HepG2 (cell line): ENCODE data around the gene NCOA5. TPM values are rescaled to one million over a fixed set of nuclear protein-coding genes. Genes with fewer than 3 reads are reported as not detected.

Experiments used
- AFF4 ChIP-seq: sonication (generic); formaldehyde crosslinking; IDR thresholded peaks from 2 replicates; pipeline ENCODE4 v1.4.0; 2020; ENCODE audit warnings: missing genetic modification reagents
- DDIT3 ChIP-seq: sonication (generic); formaldehyde crosslinking; IDR thresholded peaks from 2 replicates; pipeline ENCODE4 v1.4.0; 2020; ENCODE audit warnings: mild to moderate bottlenecking, missing genetic modification reagents
- DNMT1 ChIP-seq: sonication (generic); formaldehyde crosslinking; IDR thresholded peaks from 2 replicates; pipeline ENCODE4 v1.5.1; 2020; ENCODE audit warnings: mild to moderate bottlenecking, missing genetic modification reagents
- MTF2 ChIP-seq: sonication (generic); formaldehyde crosslinking; IDR thresholded peaks from 2 replicates; pipeline ENCODE4 v1.5.0; 2020; ENCODE audit warnings: missing genetic modification reagents, borderline replicate concordance
- PCBP1 ChIP-seq: fragments of 200-400 bp; formaldehyde crosslinking; IDR thresholded peaks from 2 replicates; pipeline ENCODE4 v1.6.1; 2017; ENCODE audit warnings: mild to moderate bottlenecking, low read depth, low read length, borderline replicate concordance
- PRPF4 ChIP-seq: fragments of 200-400 bp; formaldehyde crosslinking; IDR thresholded peaks from 2 replicates; pipeline ENCODE4 v1.6.1; 2016; ENCODE audit warnings: low read length, low read depth; ENCODE audit not compliant: poor library complexity, severe bottlenecking
- SRY ChIP-seq: sonication (generic); formaldehyde crosslinking; IDR thresholded peaks from 2 replicates; pipeline ENCODE4 v1.8.0; 2022; ENCODE audit warnings: mild to moderate bottlenecking, missing genetic modification reagents
- TFAP4 ChIP-seq: sonication (generic); IDR thresholded peaks from 2 replicates; pipeline ENCODE4 v1.6.1; 2016; ENCODE audit warnings: low read depth, borderline replicate concordance
- U2AF2 ChIP-seq: fragments of 200-400 bp; formaldehyde crosslinking; IDR thresholded peaks from 2 replicates; pipeline ENCODE4 v1.6.1; 2017; ENCODE audit warnings: low read depth, mild to moderate bottlenecking, low read length
- USF2 ChIP-seq, 2 experiments: sonication (generic) in 1 of 2; formaldehyde crosslinking in 1 of 2; IDR thresholded peaks; 2 replicates each; pipeline versions ENCODE4 v1.5.1 to v1.6.1; 2011 to 2020; ENCODE audit warnings: borderline replicate concordance in 1 of 2, low read depth in 1 of 2, low read length in 1 of 2, mild to moderate bottlenecking in 1 of 2, missing genetic modification reagents in 1 of 2, moderate library complexity in 1 of 2
- ZBTB43 ChIP-seq: sonication (generic); formaldehyde crosslinking; conservative IDR thresholded peaks from 2 replicates; pipeline ENCODE4 v1.4.0; 2020; ENCODE audit warnings: missing genetic modification reagents
- ZFP62 ChIP-seq: sonication (generic); formaldehyde crosslinking; IDR thresholded peaks from 2 replicates; pipeline ENCODE4 v1.4.0; 2020; ENCODE audit warnings: missing genetic modification reagents
- ZNF253 ChIP-seq: sonication (generic); formaldehyde crosslinking; IDR thresholded peaks from 2 replicates; pipeline ENCODE4 v1.8.0; 2022; ENCODE audit warnings: mild to moderate bottlenecking, missing genetic modification reagents, borderline replicate concordance
- ZNF263 ChIP-seq: sonication (generic); formaldehyde crosslinking; IDR thresholded peaks from 2 replicates; pipeline ENCODE4 v1.4.0; 2020; ENCODE audit warnings: missing genetic modification reagents
- ZNF282 ChIP-seq: fragments of 450-650 bp; IDR thresholded peaks from 2 replicates; pipeline ENCODE4 v1.6.1; 2018; ENCODE audit not compliant: partially characterized antibody
- ZNF296 ChIP-seq: sonication (generic); formaldehyde crosslinking; conservative IDR thresholded peaks from 2 replicates; pipeline ENCODE4 v1.5.0; 2020; ENCODE audit warnings: mild to moderate bottlenecking, missing genetic modification reagents
- ZNF564 ChIP-seq: sonication (generic); formaldehyde crosslinking; IDR thresholded peaks from 2 replicates; pipeline ENCODE4 v1.8.1; 2023; ENCODE audit warnings: mild to moderate bottlenecking, missing genetic modification reagents
- ZNF614 ChIP-seq: IDR thresholded peaks from 2 replicates; pipeline ENCODE4 v1.6.1; 2018; ENCODE audit warnings: missing biosample characterization, missing genetic modification reagents, inconsistent platforms, borderline replicate concordance
- polyA plus RNA-seq, 8 experiments: library from polyadenylated mRNA; depleted of rRNA in 3 of 8; stranded (reverse) in 7 of 8; unstranded in 1 of 8; fragments of >200 nt; fragmentation: Illumina TruSeq in 4 of 8; extraction: Trizol in 4 of 8; gene quantifications; 2 replicates each; pipeline versions ENCODE4 v1.2.1 to v1.2.3, GENCODE V29; 2011 to 2016; ENCODE audit warnings: low read depth in 4 of 8, missing spikeins in 1 of 8, mixed read lengths in 1 of 8; ENCODE audit not compliant: insufficient read depth in 1 of 8
- total RNA-seq, 5 experiments: library from RNA; depleted of rRNA; stranded (reverse); fragments of >200 nt; fragmentation: Illumina TruSeq; extraction: Trizol; gene quantifications; 2 replicates each; pipeline ENCODE4 v1.2.3, GENCODE V29; 2016; ENCODE audit warnings: low read depth in 1 of 5

Gene NCOA5
- total and polyA plus RNA-seq, 2 of the 13 experiments (the other 11 are each of a cell fraction or from before 2014, with no cell fraction given) = 16.5 to 28.4 TPM

GRCh38 chr20:46014517-46015396 is 75.0 kb downstream of the NCOA5 start (continued):
- no peak for TF ChIP-seq USF2 (IDR thresholded peaks at IDR 0.05; ENCODE audit: low read depth, low read length)
- no peak for TF ChIP-seq USF2 (CRISPR knock-in tag; IDR thresholded peaks at IDR 0.05; ENCODE audit: borderline replicate concordance)
- TF ChIP-seq PRPF4 = no peak
- no peak for TF ChIP-seq ZBTB43 (CRISPR knock-in tag)
- peak; percentile 58; the same call in 1 of the 2 replicates for TF ChIP-seq ZNF263 (CRISPR knock-in tag)
- TF ChIP-seq DNMT1 (CRISPR knock-in tag) = no peak
- TF ChIP-seq ZNF614 (CRISPR knock-in tag) = no peak
- no peak for TF ChIP-seq ZNF282
- TF ChIP-seq ZNF564 (CRISPR knock-in tag) = no peak
- TF ChIP-seq AFF4 (CRISPR knock-in tag) = no peak
- TF ChIP-seq PCBP1 = no peak
- TF ChIP-seq DDIT3 = 0 out of 2 replicates have a peak, but pooled peaks have one; percentile 66
- no peak for TF ChIP-seq ZFP62
- TF ChIP-seq ZNF296 (CRISPR knock-in tag) = no peak
- TF ChIP-seq U2AF2 = no peak
- no peak for TF ChIP-seq MTF2 (CRISPR knock-in tag)
- no peak for TF ChIP-seq SRY (CRISPR knock-in tag)
- no peak for TF ChIP-seq ZNF253 (CRISPR knock-in tag)
- peak; percentile 52; the same call in 1 of the 2 replicates for TF ChIP-seq TFAP4
